ENCODE results near the gene LRRC75B. TPM values are rescaled to one million over a fixed set of nuclear protein-coding genes. Genes with fewer than 3 reads are reported as not detected.
A peak's percentile ranks its signal among the peaks of the same experiment; 100 is the strongest.

The LRRC75B gene
- total and polyA plus RNA-seq, 9 donors = 2.5 to 26.5 (median 22.1) TPM

DNA sequence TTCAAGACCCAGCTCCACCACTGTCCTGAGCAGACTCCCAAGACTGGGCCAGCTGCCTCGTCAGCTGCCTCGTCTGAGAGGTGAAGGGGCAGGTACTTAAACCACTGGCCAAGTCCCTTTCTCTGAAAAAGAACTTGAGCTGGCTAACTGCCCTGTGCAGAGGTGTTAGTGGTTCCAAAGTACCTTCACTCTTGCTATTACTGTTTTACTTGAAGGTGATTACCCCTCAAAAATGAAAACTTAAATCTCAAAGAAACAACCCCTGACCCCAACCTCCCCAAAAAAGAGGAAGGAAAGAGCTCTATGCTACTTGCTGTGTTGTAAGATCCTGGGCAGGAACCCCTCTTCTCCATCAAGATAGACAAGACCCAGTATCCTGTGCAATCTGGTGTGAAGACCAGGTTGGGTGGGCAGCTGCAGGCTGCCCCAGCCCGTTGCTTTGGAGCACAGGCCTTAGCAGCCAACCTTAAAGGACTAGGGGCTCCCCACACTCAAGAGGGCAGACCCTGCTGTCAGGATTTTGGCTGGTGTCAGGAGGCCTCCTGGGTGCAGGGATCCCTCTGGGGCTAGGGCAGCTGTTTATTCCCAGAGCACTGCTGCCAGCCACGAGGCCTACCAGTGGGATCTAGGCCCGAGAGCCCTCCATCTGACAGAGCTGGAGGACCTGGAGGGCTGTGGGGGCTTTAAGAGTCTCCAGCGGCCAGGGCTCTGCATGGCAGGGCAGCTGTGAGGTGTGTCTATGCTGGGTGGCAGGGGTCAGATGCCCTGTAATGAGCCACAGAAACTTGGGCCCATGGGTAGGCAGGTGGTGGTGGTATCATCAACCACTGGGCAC lies 51.0 kb downstream of the LRRC75B start:
- intact Hi-C loops (cut with DNase I) = no loop called here
- Histone ChIP-seq H3K36me3 (no peaks in the 10 kb centered on the region), H3K27ac (peak overlapping the region in 1 of 2 donors; percentile 38), H3K27me3 (no peaks in the 10 kb centered on the region), H3K4me3 (no peak overlapping the region), H3K4me1 (ENCODE audit: insufficient read depth) (peaks cover 3% of the 10 kb centered on the region), H3K9me3 (no peaks in the 10 kb centered on the region)
- no peak for TF ChIP-seq POLR2A (IDR thresholded peaks at IDR 0.05)
- TF ChIP-seq EP300 (IDR thresholded peaks at IDR 0.05) = no peak
- TF ChIP-seq, protein P1, sequence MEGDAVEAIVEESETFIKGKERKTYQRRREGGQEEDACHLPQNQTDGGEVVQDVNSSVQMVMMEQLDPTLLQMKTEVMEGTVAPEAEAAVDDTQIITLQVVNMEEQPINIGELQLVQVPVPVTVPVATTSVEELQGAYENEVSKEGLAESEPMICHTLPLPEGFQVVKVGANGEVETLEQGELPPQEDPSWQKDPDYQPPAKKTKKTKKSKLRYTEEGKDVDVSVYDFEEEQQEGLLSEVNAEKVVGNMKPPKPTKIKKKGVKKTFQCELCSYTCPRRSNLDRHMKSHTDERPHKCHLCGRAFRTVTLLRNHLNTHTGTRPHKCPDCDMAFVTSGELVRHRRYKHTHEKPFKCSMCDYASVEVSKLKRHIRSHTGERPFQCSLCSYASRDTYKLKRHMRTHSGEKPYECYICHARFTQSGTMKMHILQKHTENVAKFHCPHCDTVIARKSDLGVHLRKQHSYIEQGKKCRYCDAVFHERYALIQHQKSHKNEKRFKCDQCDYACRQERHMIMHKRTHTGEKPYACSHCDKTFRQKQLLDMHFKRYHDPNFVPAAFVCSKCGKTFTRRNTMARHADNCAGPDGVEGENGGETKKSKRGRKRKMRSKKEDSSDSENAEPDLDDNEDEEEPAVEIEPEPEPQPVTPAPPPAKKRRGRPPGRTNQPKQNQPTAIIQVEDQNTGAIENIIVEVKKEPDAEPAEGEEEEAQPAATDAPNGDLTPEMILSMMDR (IDR thresholded peaks at IDR 0.05) = no peak
- 81 to 91% (median 84%) methylated on average over 6 of the region's 6 CpGs for WGBS, 3 donors
- no peak for DNase-seq

DNA sequence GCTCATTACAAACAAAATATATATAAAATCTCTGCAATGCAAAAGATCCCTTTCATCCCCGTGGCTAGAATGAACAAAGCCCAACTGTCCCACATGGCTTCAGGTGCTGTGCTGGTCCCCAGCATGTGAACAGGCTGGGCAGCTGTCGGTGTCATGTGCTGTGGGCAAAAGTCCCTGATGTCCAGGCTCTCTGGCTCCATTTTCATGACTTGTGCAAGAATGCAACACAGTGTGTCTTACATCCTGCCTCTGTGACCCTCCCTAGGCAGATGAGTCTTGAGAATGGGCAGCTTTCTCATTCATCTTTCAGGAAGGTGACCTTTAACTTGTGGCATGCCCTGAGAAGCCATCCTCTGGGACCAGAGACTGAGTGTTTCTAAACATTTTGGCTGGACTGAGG lies 52.4 kb downstream of the LRRC75B start:
- Histone ChIP-seq H3K4me1 (ENCODE audit: insufficient read depth) (peaks cover 3% of the 10 kb centered on the region), H3K4me3 (no peak overlapping the region), H3K9me3 (no peaks in the 10 kb centered on the region), H3K36me3 (no peaks in the 10 kb centered on the region), H3K27ac (no peak overlapping the region), H3K27me3 (no peaks in the 10 kb centered on the region)
- no peak for DNase-seq
- 83 to 88% (median 88%) methylated on average over 2 of the region's 2 CpGs for WGBS, 3 donors
- TF ChIP-seq POLR2A (IDR thresholded peaks at IDR 0.05) = no peak
- TF ChIP-seq, protein P1 (IDR thresholded peaks at IDR 0.05) = no peak
- TF ChIP-seq EP300 (IDR thresholded peaks at IDR 0.05) = no peak
- intact Hi-C loops (cut with DNase I) = no loop called here

DNA sequence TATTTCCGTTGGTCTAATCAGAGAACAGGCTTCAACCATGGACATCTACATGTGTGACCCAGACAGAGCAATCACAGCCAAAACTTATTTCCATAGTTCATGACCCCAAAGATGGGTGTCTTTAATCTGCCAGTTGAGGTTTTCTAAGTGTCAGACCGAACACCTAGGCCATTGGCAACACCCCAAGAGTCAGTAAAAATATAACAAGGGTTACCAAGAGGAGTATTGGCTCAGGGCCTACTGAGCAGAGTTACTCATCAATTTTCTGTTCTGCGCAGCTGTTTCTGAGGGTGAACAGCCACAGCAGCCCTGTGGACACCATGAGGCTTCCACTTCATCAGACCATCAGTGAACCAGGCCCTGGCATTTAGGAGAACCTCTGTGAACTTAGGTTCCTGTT lies 56.8 kb downstream of the LRRC75B start:
- Histone ChIP-seq H3K27me3 (no peaks in the 10 kb centered on the region), H3K9me3 (no peaks in the 10 kb centered on the region), H3K4me3 (no peak overlapping the region), H3K36me3 (no peaks in the 10 kb centered on the region), H3K4me1 (ENCODE audit: insufficient read depth) (no peaks in the 10 kb centered on the region), H3K27ac (no peak overlapping the region)
- intact Hi-C loops (cut with DNase I) = no loop called here
- TF ChIP-seq EP300 (IDR thresholded peaks at IDR 0.05) (no peak), POLR2A (IDR thresholded peaks at IDR 0.05) (no peak)
- TF ChIP-seq, protein P1 (IDR thresholded peaks at IDR 0.05) = no peak
- no peak for DNase-seq
- WGBS, 3 donors = 70 to 85% (median 83%) methylated on average over 3 of the region's 3 CpGs

Other genes with a start within 250 kb of the LRRC75B start
- 1 to 10 TPM; 1.5 to 5.0 (median 2.9) TPM for gene ADORA2A, start 165.5 kb downstream of the LRRC75B start, total RNA-seq
- gene ADORA2A, start 165.5 kb downstream of the LRRC75B start, polyA plus RNA-seq = 1 to 10 TPM in 1 of 2 donors, under 1 TPM in 1; 0.57 to 2.2 TPM
- gene UPB1, start 97.7 kb downstream of the LRRC75B start, total RNA-seq = 1 to 10 TPM in 1 of 7 donors, under 1 TPM in 4, not detected in 2; 0.25 to 1.2 (median 0.33) TPM
- under 1 TPM; 0.15 to 0.69 TPM for gene UPB1, start 97.7 kb downstream of the LRRC75B start, polyA plus RNA-seq
- 10 to 100 TPM; 30.3 to 85.4 (median 59.4) TPM for gene GUCD1, start 37.9 kb downstream of the LRRC75B start, total RNA-seq
- 10 to 100 TPM; 53.5 to 55.4 TPM for gene GUCD1, start 37.9 kb downstream of the LRRC75B start, polyA plus RNA-seq
- gene SNRPD3, start 37.1 kb downstream of the LRRC75B start, total RNA-seq = 100 to 1,000 TPM in 2 of 7 donors, 10 to 100 TPM in 5; 62.9 to 150 (median 78.5) TPM
- gene SNRPD3, start 37.1 kb downstream of the LRRC75B start, polyA plus RNA-seq = 100 to 1,000 TPM in 1 of 2 donors, 10 to 100 TPM in 1; 98.2 to 154 TPM
- 1 to 10 TPM; 1.6 to 6.2 (median 3.6) TPM for gene GGT1, start 10.1 kb upstream of the LRRC75B start, total RNA-seq
- gene GGT1, start 10.1 kb upstream of the LRRC75B start, polyA plus RNA-seq = 1 to 10 TPM; 1.7 to 3.5 TPM
- gene PIWIL3, start 181.6 kb upstream of the LRRC75B start, total RNA-seq = under 1 TPM in 1 of 7 donors, not detected in 6; 0.07 TPM
- gene PIWIL3, start 181.6 kb upstream of the LRRC75B start, polyA plus RNA-seq = under 1 TPM in 1 of 2 donors, not detected in 1; 0.45 TPM
- 1 to 10 TPM; 1.2 to 4.4 (median 2.6) TPM for gene SGSM1, start 213.1 kb upstream of the LRRC75B start, total RNA-seq
- 1 to 10 TPM in 1 of 2 donors, under 1 TPM in 1; 0.91 to 1.6 TPM for gene SGSM1, start 213.1 kb upstream of the LRRC75B start, polyA plus RNA-seq